ENCODE results near the gene FGF7. TPM values are rescaled to one million over a fixed set of nuclear protein-coding genes. Genes with fewer than 3 reads are reported as not detected.

FGF7 gene
- total and polyA plus RNA-seq, 2 experiments from 2014 or later, result 351 to 400 TPM

DNA sequence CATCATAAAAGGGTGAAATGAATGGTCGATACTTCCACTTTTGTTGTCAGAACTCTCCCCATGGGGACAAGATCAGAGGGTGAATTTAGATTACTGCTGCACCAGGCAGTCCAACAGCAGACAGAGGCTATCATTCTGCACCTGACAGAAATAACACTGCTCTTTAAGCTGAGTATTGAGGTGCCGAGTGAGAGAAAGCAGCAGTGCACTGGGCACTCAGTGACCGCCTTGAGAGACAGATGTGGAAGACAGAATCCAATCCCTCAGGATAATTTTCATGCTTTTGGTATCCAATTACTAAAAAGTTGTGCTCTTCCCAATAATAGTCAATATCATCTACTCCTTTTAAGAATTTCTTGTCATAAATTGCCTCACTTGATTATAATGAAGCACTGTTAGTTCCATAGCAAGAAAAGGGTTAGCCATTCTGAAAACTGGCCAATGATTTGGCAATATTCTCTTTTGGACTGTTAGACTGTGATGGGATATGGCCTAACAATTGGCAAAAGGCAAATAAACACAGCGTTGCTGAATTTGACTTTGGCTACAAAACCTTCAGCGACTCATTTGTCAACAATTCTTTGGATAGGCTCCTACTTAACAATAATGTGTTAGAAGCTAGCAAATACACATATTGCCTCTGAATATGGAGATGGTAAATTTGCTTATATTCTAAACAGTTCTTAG lies 5.5 kb downstream of the FGF7 start:
- H3K27me3 ChIP-seq (replicated peaks; ENCODE audit: insufficient read depth), result no peaks in the 10 kb centered on the region
- H3K9ac ChIP-seq, result peak overlapping the region; percentile 96
- peaks cover 92% of the 10 kb centered on the region for H3F3A ChIP-seq (ENCODE audit: insufficient read depth)
- 5 to 7% methylated on average over 5 of the region's 5 CpGs for WGBS, 2 experiments (ENCODE audit: low coverage in 1 of 2, low lambda C conversion rate in 2 of 2, missing lambda C conversion rate in 2 of 2)
- peak overlapping the region; percentile 80 for H3K27ac ChIP-seq
- H3K9me3 ChIP-seq (ENCODE audit: low read depth), result no peaks in the 10 kb centered on the region
- H3K36me3 ChIP-seq (ENCODE audit: low read depth), result peaks cover 87% of the 10 kb centered on the region
- no peak overlapping the region for H2AFZ ChIP-seq
- peak overlapping the region; percentile 99 for H3K4me3 ChIP-seq
- H4K20me1 ChIP-seq (ENCODE audit: insufficient read depth), result no peaks in the 10 kb centered on the region
- peaks cover 65% of the 10 kb centered on the region for H3K4me1 ChIP-seq (ENCODE audit: insufficient read depth)
- DNase-seq, result peak; percentile 69
- TF ChIP-seq EZH2 (IDR thresholded peaks at IDR 0.05; ENCODE audit: insufficient read depth, poor library complexity, severe bottlenecking), result no peak
- TF ChIP-seq EZH2phosphoT487 (IDR thresholded peaks at IDR 0.05; ENCODE audit: insufficient read depth, low read depth), result no peak
- H3K4me2 ChIP-seq (ENCODE audit: unreplicated experiment), result peak overlapping the region; percentile 100
- in situ Hi-C loops (cut with MboI), result loop anchor here (10.0 kb wide), 2 partner anchors 184 to 716 kb away; no protein-coding TSS in a partner anchor
- H3K79me2 ChIP-seq (ENCODE audit: insufficient read depth), result peaks cover 100% of the 10 kb centered on the region
- H3K9me2 ChIP-seq (ENCODE audit: insufficient read depth), result no peaks in the 10 kb centered on the region

DNA sequence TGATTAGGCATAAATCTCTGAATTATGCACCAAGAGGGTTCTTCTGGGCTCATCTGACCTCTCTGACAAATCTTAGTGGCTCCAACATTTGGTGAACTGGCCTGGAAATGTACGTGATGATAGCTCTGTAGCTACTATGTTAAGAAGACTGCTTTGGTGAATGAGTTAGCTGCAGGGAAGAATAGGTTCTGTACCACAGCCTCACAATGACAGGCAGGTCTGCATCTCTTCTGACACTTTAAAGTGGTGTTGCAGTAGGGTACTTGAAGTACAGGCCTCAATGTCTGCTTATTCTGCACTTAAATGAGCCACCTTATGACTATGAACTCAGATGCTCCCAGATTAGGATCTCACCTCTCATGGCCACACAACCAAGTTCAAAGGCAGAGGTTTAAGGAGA lies 7.0 kb downstream of the FGF7 start:
- DNase-seq, result no peak
- 64 to 85% methylated on average over 1 of the region's 1 CpG for WGBS, 2 experiments (ENCODE audit: low coverage in 1 of 2, low lambda C conversion rate in 2 of 2, missing lambda C conversion rate in 2 of 2)
- Histone ChIP-seq H3K79me2 (ENCODE audit: insufficient read depth) (peaks cover 100% of the 10 kb centered on the region), H3K4me3 (peak overlapping the region; percentile 99), H4K20me1 (ENCODE audit: insufficient read depth) (no peaks in the 10 kb centered on the region), H3K27ac (peak overlapping the region; percentile 80), H3K27me3 (replicated peaks; ENCODE audit: insufficient read depth) (no peaks in the 10 kb centered on the region), H3F3A (ENCODE audit: insufficient read depth) (peaks cover 90% of the 10 kb centered on the region), H3K4me2 (ENCODE audit: unreplicated experiment) (peak overlapping the region; percentile 100), H3K9ac (no peak overlapping the region; the same call in 1 of the 2 replicates), H3K9me3 (ENCODE audit: low read depth) (no peaks in the 10 kb centered on the region), H3K36me3 (ENCODE audit: low read depth) (peaks cover 85% of the 10 kb centered on the region), H2AFZ (no peak overlapping the region), H3K9me2 (ENCODE audit: insufficient read depth) (no peaks in the 10 kb centered on the region), H3K4me1 (ENCODE audit: insufficient read depth) (peaks cover 80% of the 10 kb centered on the region)
- in situ Hi-C loops (cut with MboI), result no loop called here
- TF ChIP-seq EZH2 (IDR thresholded peaks at IDR 0.05; ENCODE audit: insufficient read depth, poor library complexity, severe bottlenecking), result no peak
- no peak for TF ChIP-seq EZH2phosphoT487 (IDR thresholded peaks at IDR 0.05; ENCODE audit: insufficient read depth, low read depth)

DNA sequence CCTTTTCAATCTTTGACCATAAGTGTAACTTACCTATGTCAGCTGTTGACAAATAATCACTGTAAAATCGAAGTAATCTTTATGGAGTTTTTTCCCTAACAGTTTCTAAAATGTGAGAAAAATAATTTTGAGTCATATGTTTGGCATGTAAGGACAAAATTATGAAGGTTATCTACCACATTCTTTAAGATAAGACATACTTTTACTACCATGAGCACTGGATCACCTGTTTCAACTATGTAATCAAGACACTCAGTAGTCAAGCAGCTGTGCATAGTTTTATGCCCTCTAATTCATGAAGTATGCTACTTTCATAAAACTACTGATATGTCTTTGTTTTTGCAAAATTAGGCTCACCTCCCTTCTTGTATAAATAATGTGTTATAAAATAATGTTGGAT lies 12.1 kb downstream of the FGF7 start:
- no peak for DNase-seq
- Histone ChIP-seq H3K27me3 (replicated peaks; ENCODE audit: insufficient read depth) (no peaks in the 10 kb centered on the region), H3K9me3 (ENCODE audit: low read depth) (no peaks in the 10 kb centered on the region), H3K4me1 (ENCODE audit: insufficient read depth) (peaks cover 100% of the 10 kb centered on the region), H3K4me2 (ENCODE audit: unreplicated experiment) (peak overlapping the region; percentile 100), H2AFZ (no peak overlapping the region), H3K9ac (0 out of 2 replicates have a peak overlapping the region, but pooled peaks have one; percentile 8), H3K4me3 (peak overlapping the region; percentile 39), H3K79me2 (ENCODE audit: insufficient read depth) (peaks cover 100% of the 10 kb centered on the region), H3K27ac (peak overlapping the region; percentile 15), H3K9me2 (ENCODE audit: insufficient read depth) (no peaks in the 10 kb centered on the region), H4K20me1 (ENCODE audit: insufficient read depth) (no peaks in the 10 kb centered on the region), H3F3A (ENCODE audit: insufficient read depth) (peaks cover 93% of the 10 kb centered on the region), H3K36me3 (ENCODE audit: low read depth) (peaks cover 64% of the 10 kb centered on the region)
- TF ChIP-seq EZH2phosphoT487 (IDR thresholded peaks at IDR 0.05; ENCODE audit: insufficient read depth, low read depth) (no peak), EZH2 (IDR thresholded peaks at IDR 0.05; ENCODE audit: insufficient read depth, poor library complexity, severe bottlenecking) (no peak)
- in situ Hi-C loops (cut with MboI), result no loop called here
- 54 to 56% methylated on average over 1 of the region's 1 CpG for WGBS, 2 experiments (ENCODE audit: low coverage in 1 of 2, low lambda C conversion rate in 2 of 2, missing lambda C conversion rate in 2 of 2)

DNA sequence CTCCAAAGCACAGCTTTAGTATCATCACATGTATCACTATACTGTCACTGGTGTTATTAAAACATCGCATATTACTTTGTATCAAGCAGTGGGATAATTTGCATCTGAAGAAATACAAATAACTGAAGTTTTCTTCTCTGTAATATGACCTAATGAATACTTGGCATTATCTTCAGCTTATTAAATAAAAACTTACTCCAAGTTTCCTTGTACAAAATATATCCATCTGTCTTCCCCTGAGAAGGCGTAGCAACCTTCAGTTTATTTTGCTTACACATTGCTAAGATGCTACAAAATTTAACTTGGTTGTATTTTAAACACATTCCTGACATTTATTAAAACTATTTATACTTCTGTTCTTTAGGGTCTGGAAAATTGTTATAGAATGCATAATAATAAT lies 13.7 kb downstream of the FGF7 start:
- Histone ChIP-seq H3K27ac (peak overlapping the region; percentile 59), H3K9me2 (ENCODE audit: insufficient read depth) (no peaks in the 10 kb centered on the region), H3K4me3 (peak overlapping the region; percentile 39), H3K79me2 (ENCODE audit: insufficient read depth) (peaks cover 100% of the 10 kb centered on the region), H3K4me2 (ENCODE audit: unreplicated experiment) (peak overlapping the region; percentile 100), H3K4me1 (ENCODE audit: insufficient read depth) (peaks cover 98% of the 10 kb centered on the region), H3K27me3 (replicated peaks; ENCODE audit: insufficient read depth) (no peaks in the 10 kb centered on the region), H3K9ac (0 out of 2 replicates have a peak overlapping the region, but pooled peaks have one; percentile 8), H2AFZ (no peak overlapping the region), H4K20me1 (ENCODE audit: insufficient read depth) (0 out of 2 replicates have a peak, but pooled peaks cover 4% of the 10 kb centered on the region), H3K9me3 (ENCODE audit: low read depth) (no peaks in the 10 kb centered on the region), H3F3A (ENCODE audit: insufficient read depth) (peaks cover 92% of the 10 kb centered on the region), H3K36me3 (ENCODE audit: low read depth) (peaks cover 50% of the 10 kb centered on the region)
- in situ Hi-C loops (cut with MboI), result no loop called here
- WGBS, 2 experiments (ENCODE audit: low coverage in 1 of 2, low lambda C conversion rate in 2 of 2, missing lambda C conversion rate in 2 of 2), result 36 to 37% methylated on average over 2 of the region's 2 CpGs
- TF ChIP-seq EZH2 (IDR thresholded peaks at IDR 0.05; ENCODE audit: insufficient read depth, poor library complexity, severe bottlenecking) (no peak), EZH2phosphoT487 (IDR thresholded peaks at IDR 0.05; ENCODE audit: insufficient read depth, low read depth) (no peak)
- no peak for DNase-seq

Data from GM23248 (cell line).